ENCODE results near the gene VPS37B.

VPS37B gene

DNA sequence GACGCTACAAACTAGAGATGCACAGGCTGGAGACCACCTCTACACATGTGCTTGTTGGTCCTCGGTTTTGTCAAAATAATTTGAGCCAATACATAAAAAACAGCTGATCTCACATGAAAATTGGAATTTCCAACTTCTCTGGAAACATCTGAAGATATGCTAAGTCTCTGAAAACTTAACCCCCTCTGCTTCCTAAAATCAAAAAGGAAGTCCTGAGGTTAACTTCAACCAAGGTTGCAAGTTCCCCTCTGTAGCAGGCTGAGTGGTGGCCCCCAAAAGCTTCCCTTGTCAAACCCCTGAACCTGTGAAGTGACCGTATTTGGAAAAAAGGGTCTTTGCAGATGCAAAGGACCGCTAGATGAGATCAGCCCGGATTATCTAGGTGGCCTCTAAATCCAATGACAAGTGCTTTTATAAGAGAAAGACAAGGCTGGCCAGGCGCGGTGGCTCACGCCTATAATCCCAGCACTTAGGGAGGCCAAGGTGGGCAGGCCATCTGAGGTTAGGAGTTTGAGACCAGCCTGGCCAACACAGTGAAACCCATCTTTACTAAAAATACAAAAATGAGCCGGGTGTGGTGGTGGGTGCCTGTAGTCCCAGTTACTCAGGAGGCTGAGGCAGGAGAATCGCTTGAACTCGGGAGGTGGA is 32.0 kb upstream of the VPS37B start:
- no peak overlapping the region for H3K4me3 ChIP-seq (ENCODE audit: control insufficient read depth in 1 of 7, extremely low read depth in 1 of 7, insufficient read depth in 4 of 7, low read depth in 2 of 7, low read length in 6 of 7)
- H3K36me3 ChIP-seq (ENCODE audit: control insufficient read depth in 4 of 4, insufficient read depth in 4 of 4, low read length in 3 of 4), result peaks cover 0 to 6% (median 0%) of the 10 kb centered on the region in 4 experiments
- 62% methylated on average over 10 of the region's 11 CpGs for WGBS (ENCODE audit: insufficient coverage)
- H3K9me3 ChIP-seq (ENCODE audit: control extremely low read depth in 1 of 5, control insufficient read depth in 4 of 5, insufficient read depth in 2 of 5, low read depth in 1 of 5, low read length in 4 of 5), result no peaks in the 10 kb centered on the region
- peak in 2 of 3 donors; percentile 56 to 60 for DNase-seq
- H3K4me1 ChIP-seq (ENCODE audit: control extremely low read depth in 1 of 4, control insufficient read depth in 4 of 4, insufficient read depth in 4 of 4, low read length in 3 of 4), result peaks cover 7 to 14% (median 10%) of the 10 kb centered on the region in 4 experiments
- no peaks in the 10 kb centered on the region for H3K27me3 ChIP-seq (replicated peaks in 2 of 5; ENCODE audit: control insufficient read depth in 4 of 5, insufficient read depth in 5 of 5, low read length in 4 of 5)
- POLR2A ChIA-PET, result interaction anchor here (0.6 kb wide), 1 partner anchor 132 kb away, joined by 4 read pairs; no protein-coding TSS in a partner anchor
- CTCF ChIA-PET, result interaction anchor here (0.7 to 1.5 kb wide), 3 partner anchors 10 to 72 kb away, joined by 3 read pairs; no protein-coding TSS in a partner anchor
- no peak overlapping the region for H3K27ac ChIP-seq (ENCODE audit: insufficient read depth in 1 of 2, low read depth in 1 of 2, low read length in 2 of 2, poor library complexity in 1 of 2, severe bottlenecking in 2 of 2)

DNA sequence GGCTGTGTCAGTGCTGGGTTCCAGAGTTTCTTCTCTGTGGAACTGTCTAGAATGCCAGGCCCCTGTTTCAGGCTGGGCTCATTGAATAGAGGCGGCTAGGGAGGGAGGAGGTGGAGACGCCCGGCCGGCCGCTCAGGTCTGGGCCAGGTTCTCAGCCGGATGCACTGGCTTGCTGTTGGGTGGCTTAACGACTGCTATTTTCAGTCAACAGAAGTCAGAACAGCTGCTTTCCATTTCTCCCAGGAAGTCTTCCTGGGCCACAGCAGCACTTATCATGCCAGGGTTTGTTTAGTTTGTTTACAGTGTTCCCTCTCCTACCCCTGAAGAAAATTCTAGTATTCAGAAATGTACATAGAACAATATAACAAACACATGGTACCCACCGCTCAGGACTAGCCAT is 26.0 kb upstream of the VPS37B start:
- CTCF ChIA-PET, result interaction anchor here (1.0 to 1.3 kb wide), 2 partner anchors 24 to 57 kb away, joined by 3 to 4 read pairs; no protein-coding TSS in a partner anchor
- Histone ChIP-seq H3K4me1 (ENCODE audit: control extremely low read depth in 1 of 4, control insufficient read depth in 4 of 4, insufficient read depth in 4 of 4, low read length in 3 of 4) (peaks cover 0 to 18% (median 13%) of the 10 kb centered on the region in 4 experiments), H3K27ac (ENCODE audit: insufficient read depth in 1 of 2, low read depth in 1 of 2, low read length in 2 of 2, poor library complexity in 1 of 2, severe bottlenecking in 2 of 2) (no peak overlapping the region), H3K9me3 (ENCODE audit: control extremely low read depth in 1 of 5, control insufficient read depth in 4 of 5, insufficient read depth in 2 of 5, low read depth in 1 of 5, low read length in 4 of 5) (no peaks in the 10 kb centered on the region), H3K4me3 (ENCODE audit: control insufficient read depth in 1 of 7, extremely low read depth in 1 of 7, insufficient read depth in 4 of 7, low read depth in 2 of 7, low read length in 6 of 7) (no peak overlapping the region), H3K27me3 (replicated peaks in 2 of 5; ENCODE audit: control insufficient read depth in 4 of 5, insufficient read depth in 5 of 5, low read length in 4 of 5) (no peaks in the 10 kb centered on the region), H3K36me3 (ENCODE audit: control insufficient read depth in 4 of 4, insufficient read depth in 4 of 4, low read length in 3 of 4) (no peaks in the 10 kb centered on the region)
- DNase-seq, result no peak
- POLR2A ChIA-PET, result no interaction called here
- WGBS (ENCODE audit: insufficient coverage), result 97% methylated on average over 7 of the region's 8 CpGs

DNA sequence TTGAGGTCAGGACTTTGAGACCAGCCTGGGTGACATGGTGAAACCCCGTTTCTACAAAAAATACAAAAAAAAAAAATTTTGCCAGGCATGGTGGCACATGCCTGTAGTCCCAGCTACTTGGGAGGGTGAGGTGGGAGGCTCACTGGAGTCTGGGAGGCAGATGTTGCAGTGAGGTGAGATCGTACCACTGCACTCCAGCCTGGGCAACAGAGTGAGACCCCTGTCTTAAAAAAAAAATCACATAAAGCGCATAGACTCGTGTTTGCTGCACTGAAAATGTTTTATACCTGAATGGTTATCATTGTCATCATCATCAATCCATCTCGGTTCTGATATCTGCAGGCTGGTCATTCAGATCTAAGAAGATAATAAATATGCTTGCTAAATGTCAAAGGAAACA is 24.8 kb upstream of the VPS37B start:
- WGBS (ENCODE audit: insufficient coverage), result 100% methylated on average over 2 of the region's 5 CpGs
- no peaks in the 10 kb centered on the region for H3K36me3 ChIP-seq (ENCODE audit: control insufficient read depth in 4 of 4, insufficient read depth in 4 of 4, low read length in 3 of 4)
- POLR2A ChIA-PET, result no interaction called here
- H3K4me1 ChIP-seq (ENCODE audit: control extremely low read depth in 1 of 4, control insufficient read depth in 4 of 4, insufficient read depth in 4 of 4, low read length in 3 of 4), result peaks cover 0 to 18% (median 13%) of the 10 kb centered on the region in 4 experiments
- H3K27me3 ChIP-seq (replicated peaks in 2 of 5; ENCODE audit: control insufficient read depth in 4 of 5, insufficient read depth in 5 of 5, low read length in 4 of 5), result no peaks in the 10 kb centered on the region
- H3K9me3 ChIP-seq (ENCODE audit: control extremely low read depth in 1 of 5, control insufficient read depth in 4 of 5, insufficient read depth in 2 of 5, low read depth in 1 of 5, low read length in 4 of 5), result no peaks in the 10 kb centered on the region
- H3K27ac ChIP-seq (ENCODE audit: insufficient read depth in 1 of 2, low read depth in 1 of 2, low read length in 2 of 2, poor library complexity in 1 of 2, severe bottlenecking in 2 of 2), result no peak overlapping the region
- CTCF ChIA-PET, result interaction anchor here (0.6 to 1.4 kb wide), 2 partner anchors 29 to 101 kb away, joined by 3 read pairs; no protein-coding TSS in a partner anchor
- DNase-seq, result no peak
- H3K4me3 ChIP-seq (ENCODE audit: control insufficient read depth in 1 of 7, extremely low read depth in 1 of 7, insufficient read depth in 4 of 7, low read depth in 2 of 7, low read length in 6 of 7), result no peak overlapping the region

DNA sequence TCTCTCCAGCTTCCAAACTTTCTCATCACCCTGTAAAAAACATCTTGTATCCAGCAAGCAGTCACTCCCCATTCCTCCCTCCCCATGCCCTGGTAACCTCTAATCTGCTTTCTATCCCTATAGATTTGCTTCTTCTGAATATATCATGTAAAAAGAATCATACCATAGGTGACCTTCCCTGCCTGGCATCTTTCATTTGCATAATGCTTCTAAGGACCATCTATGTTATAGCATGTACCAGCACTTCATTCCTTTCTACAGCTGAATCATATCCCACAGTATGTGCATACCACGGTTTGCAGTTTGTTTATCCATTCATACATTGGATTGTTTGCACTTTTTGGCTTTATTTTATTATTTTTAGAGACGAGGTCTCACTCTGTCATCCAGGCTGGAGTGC is 22.9 kb upstream of the VPS37B start:
- CTCF ChIA-PET, result no interaction called here
- 100% methylated on average over 1 of the region's 2 CpGs for WGBS (ENCODE audit: insufficient coverage)
- DNase-seq, result no peak
- H3K9me3 ChIP-seq (ENCODE audit: control extremely low read depth in 1 of 5, control insufficient read depth in 4 of 5, insufficient read depth in 2 of 5, low read depth in 1 of 5, low read length in 4 of 5), result no peaks in the 10 kb centered on the region
- H3K4me1 ChIP-seq (ENCODE audit: control extremely low read depth in 1 of 4, control insufficient read depth in 4 of 4, insufficient read depth in 4 of 4, low read length in 3 of 4), result peaks cover 0 to 18% (median 13%) of the 10 kb centered on the region in 4 experiments
- no peaks in the 10 kb centered on the region for H3K27me3 ChIP-seq (replicated peaks in 2 of 5; ENCODE audit: control insufficient read depth in 4 of 5, insufficient read depth in 5 of 5, low read length in 4 of 5)
- H3K27ac ChIP-seq (ENCODE audit: insufficient read depth in 1 of 2, low read depth in 1 of 2, low read length in 2 of 2, poor library complexity in 1 of 2, severe bottlenecking in 2 of 2), result no peak overlapping the region
- H3K36me3 ChIP-seq (ENCODE audit: control insufficient read depth in 4 of 4, insufficient read depth in 4 of 4, low read length in 3 of 4), result no peaks in the 10 kb centered on the region
- no peak overlapping the region for H3K4me3 ChIP-seq (ENCODE audit: control insufficient read depth in 1 of 7, extremely low read depth in 1 of 7, insufficient read depth in 4 of 7, low read depth in 2 of 7, low read length in 6 of 7)
- POLR2A ChIA-PET, result no interaction called here

DNA sequence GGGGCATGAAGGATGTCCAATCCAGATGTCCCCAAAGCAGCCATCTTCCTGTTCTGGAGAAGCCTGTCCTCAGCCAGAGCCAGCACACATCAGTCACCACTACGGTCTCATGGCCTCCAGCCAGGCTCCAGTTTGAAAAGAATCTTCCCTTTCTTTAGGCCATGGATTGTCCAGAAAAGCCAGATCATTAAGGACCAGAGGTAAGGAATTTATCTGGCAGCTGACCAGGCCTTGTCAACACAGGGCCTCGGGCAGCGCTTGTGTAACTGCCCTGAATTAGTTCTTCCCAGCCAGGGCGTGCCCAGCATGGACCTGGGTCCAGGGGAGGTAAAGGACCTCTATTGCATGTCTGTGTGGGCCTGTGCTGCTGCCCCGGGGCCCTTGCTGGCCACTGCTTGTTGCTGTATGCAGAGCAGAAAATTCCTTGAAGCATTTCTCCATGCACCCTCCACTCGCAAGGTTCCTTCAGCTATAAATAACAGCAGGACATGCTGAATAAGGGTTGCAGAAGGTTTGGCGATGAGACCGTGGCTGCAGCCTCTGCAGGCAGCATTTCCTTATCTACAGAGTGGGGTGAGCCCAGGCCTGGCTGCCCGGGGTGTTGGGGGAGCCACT is 21.7 kb upstream of the VPS37B start:
- Histone ChIP-seq H3K4me3 (ENCODE audit: control insufficient read depth in 1 of 7, extremely low read depth in 1 of 7, insufficient read depth in 4 of 7, low read depth in 2 of 7, low read length in 6 of 7) (no peak overlapping the region), H3K4me1 (ENCODE audit: control extremely low read depth in 1 of 4, control insufficient read depth in 4 of 4, insufficient read depth in 4 of 4, low read length in 3 of 4) (peaks cover 0 to 18% (median 13%) of the 10 kb centered on the region in 4 experiments), H3K9me3 (ENCODE audit: control extremely low read depth in 1 of 5, control insufficient read depth in 4 of 5, insufficient read depth in 2 of 5, low read depth in 1 of 5, low read length in 4 of 5) (no peaks in the 10 kb centered on the region), H3K36me3 (ENCODE audit: control insufficient read depth in 4 of 4, insufficient read depth in 4 of 4, low read length in 3 of 4) (no peaks in the 10 kb centered on the region), H3K27ac (ENCODE audit: insufficient read depth in 1 of 2, low read depth in 1 of 2, low read length in 2 of 2, poor library complexity in 1 of 2, severe bottlenecking in 2 of 2) (no peak overlapping the region), H3K27me3 (replicated peaks in 2 of 5; ENCODE audit: control insufficient read depth in 4 of 5, insufficient read depth in 5 of 5, low read length in 4 of 5) (no peaks in the 10 kb centered on the region)
- POLR2A ChIA-PET, result no interaction called here
- WGBS (ENCODE audit: insufficient coverage), result 42% methylated on average over 9 of the region's 9 CpGs
- CTCF ChIA-PET, result interaction anchor here (1.8 kb wide), 1 partner anchor 26 kb away, joined by 5 read pairs; no protein-coding TSS in a partner anchor
- DNase-seq, result no peak

DNA sequence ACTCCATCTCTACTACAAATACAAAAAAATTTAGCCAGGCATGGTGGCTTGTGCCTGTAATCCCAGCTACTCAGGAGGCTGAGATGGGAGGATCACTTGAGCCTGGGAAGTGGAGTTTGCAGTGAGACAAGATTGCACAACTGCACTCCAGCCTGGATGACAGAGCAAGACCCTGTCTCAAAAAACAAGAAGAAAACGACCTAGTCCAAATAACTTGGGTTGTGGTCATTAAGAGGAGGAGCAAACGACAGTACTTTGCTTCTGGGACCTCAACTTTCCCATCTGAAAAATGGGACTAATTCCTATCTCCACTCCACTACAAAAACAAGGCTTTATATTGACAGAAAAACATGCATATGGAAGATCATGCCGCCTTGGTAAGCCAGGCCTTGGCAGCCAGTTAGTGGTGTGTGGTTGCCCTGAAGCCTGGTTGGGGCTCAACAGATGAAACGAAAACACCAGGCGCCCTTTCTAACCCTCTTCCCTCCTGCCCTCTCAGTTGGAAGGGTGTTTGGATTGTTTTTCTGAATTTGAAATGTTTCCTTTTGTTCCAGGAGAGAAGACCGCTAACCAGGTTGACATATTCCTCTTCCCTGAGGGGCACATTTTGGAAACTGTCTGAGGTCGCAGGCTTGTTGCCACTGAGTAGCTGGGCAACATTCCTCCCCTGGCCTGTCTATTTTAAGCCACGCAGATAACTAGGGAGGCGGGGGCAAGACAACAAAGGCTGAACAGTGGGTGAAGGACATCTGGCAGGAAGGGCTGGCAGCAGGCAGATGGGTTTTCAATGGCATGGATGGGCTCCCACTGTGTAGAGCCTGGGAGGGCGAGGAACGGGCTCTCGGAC is 13.7 kb upstream of the VPS37B start:
- H3K36me3 ChIP-seq (ENCODE audit: control insufficient read depth in 4 of 4, insufficient read depth in 4 of 4, low read length in 3 of 4), result no peaks in the 10 kb centered on the region
- ChIA-PET CTCF (interaction anchor here (1.1 kb wide), 1 partner anchor 15 kb away, joined by 3 read pairs; no protein-coding TSS in a partner anchor), POLR2A (no interaction called here)
- H3K27me3 ChIP-seq (replicated peaks in 2 of 5; ENCODE audit: control insufficient read depth in 4 of 5, insufficient read depth in 5 of 5, low read length in 4 of 5), result no peaks in the 10 kb centered on the region
- H3K4me3 ChIP-seq (ENCODE audit: control insufficient read depth in 1 of 7, extremely low read depth in 1 of 7, insufficient read depth in 4 of 7, low read depth in 2 of 7, low read length in 6 of 7), result peak overlapping the region in 1 of 7 experiments; percentile 1
- peaks cover 0 to 4% (median 0%) of the 10 kb centered on the region in 4 experiments for H3K4me1 ChIP-seq (ENCODE audit: control extremely low read depth in 1 of 4, control insufficient read depth in 4 of 4, insufficient read depth in 4 of 4, low read length in 3 of 4)
- H3K27ac ChIP-seq (ENCODE audit: insufficient read depth in 1 of 2, low read depth in 1 of 2, low read length in 2 of 2, poor library complexity in 1 of 2, severe bottlenecking in 2 of 2), result no peak overlapping the region
- WGBS (ENCODE audit: insufficient coverage), result 91% methylated on average over 10 of the region's 12 CpGs
- DNase-seq, result no peak
- H3K9me3 ChIP-seq (ENCODE audit: control extremely low read depth in 1 of 5, control insufficient read depth in 4 of 5, insufficient read depth in 2 of 5, low read depth in 1 of 5, low read length in 4 of 5), result no peaks in the 10 kb centered on the region

All from common myeloid progenitor, CD34-positive (primary cell).